A549 (cell line): ENCODE measurements around the gene OPCML.

Source experiments
- CBX2 ChIP-seq: fragments of 200-600 bp; sonication (generic); IDR thresholded peaks from 2 replicates; pipeline ENCODE4 v1.6.1; 2016; ENCODE audit warnings: low read depth, mild to moderate bottlenecking, borderline replicate concordance
- CTCF ChIP-seq: fragments of >200 bp; sonication (Bioruptor Twin); formaldehyde crosslinking; IDR thresholded peaks from 3 replicates; pipeline ENCODE4 v1.5.1; 2016
- EP300 ChIP-seq, 2 experiments: fragments of >200 bp; sonication (Bioruptor Twin); formaldehyde crosslinking; IDR thresholded peaks; 2 replicates in 1 of 2; 3 replicates in 1 of 2; pipeline ENCODE4 v1.6.1; 2016 to 2017
- FOXS1 ChIP-seq: fragments of 250-450 bp; sonication (Bioruptor Pico); IDR thresholded peaks from 2 replicates; pipeline ENCODE4 v1.5.0; 2020; ENCODE audit warnings: mild to moderate bottlenecking, moderate library complexity
- MYC ChIP-seq: IDR thresholded peaks from 2 replicates; pipeline ENCODE4 v1.6.1; 2012; ENCODE audit warnings: mild to moderate bottlenecking, inconsistent platforms, low read length, improper control_type of control experiment, borderline replicate concordance
- POLR2A ChIP-seq: IDR thresholded peaks from 2 replicates; pipeline ENCODE4 v1.6.1; 2012; ENCODE audit warnings: mild to moderate bottlenecking, low read length
- POLR2AphosphoS2 ChIP-seq: conservative IDR thresholded peaks from 2 replicates; pipeline ENCODE4 v1.6.1; 2012; ENCODE audit warnings: low read length, improper control_type of control experiment, inconsistent platforms
- RNF2 ChIP-seq: fragments of 200-600 bp; sonication (generic); IDR thresholded peaks from 2 replicates; pipeline ENCODE4 v1.6.1; 2016; ENCODE audit warnings: low read depth, mild to moderate bottlenecking, antibody characterized with exemption, moderate library complexity, borderline replicate concordance
- TP53 ChIP-seq: fragments of 250-450 bp; sonication (Bioruptor Pico); IDR thresholded peaks from 2 replicates; pipeline ENCODE4 v1.5.0; 2021; ENCODE audit warnings: mild to moderate bottlenecking, moderate library complexity
- TF ChIP-seq, protein P1 (sequence below): IDR thresholded peaks from 2 replicates; pipeline ENCODE4 v1.6.1; 2012
- TF ChIP-seq, protein P2 (sequence below): IDR thresholded peaks from 2 replicates; pipeline ENCODE4 v1.6.1; 2012

- TF ChIP-seq CTCF (no peak), CBX2 (no peak), EP300 (IDR thresholded peaks at IDR 0.05) (no peak), FOXS1 (CRISPR knock-in tag) (no peak), TP53 (CRISPR knock-in tag) (no peak), POLR2A (no peak), MYC (no peak), RNF2 (no peak), POLR2AphosphoS2 (no peak)
- TF ChIP-seq, protein P1, sequence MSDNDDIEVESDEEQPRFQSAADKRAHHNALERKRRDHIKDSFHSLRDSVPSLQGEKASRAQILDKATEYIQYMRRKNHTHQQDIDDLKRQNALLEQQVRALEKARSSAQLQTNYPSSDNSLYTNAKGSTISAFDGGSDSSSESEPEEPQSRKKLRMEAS = no peak
- TF ChIP-seq, protein P2, sequence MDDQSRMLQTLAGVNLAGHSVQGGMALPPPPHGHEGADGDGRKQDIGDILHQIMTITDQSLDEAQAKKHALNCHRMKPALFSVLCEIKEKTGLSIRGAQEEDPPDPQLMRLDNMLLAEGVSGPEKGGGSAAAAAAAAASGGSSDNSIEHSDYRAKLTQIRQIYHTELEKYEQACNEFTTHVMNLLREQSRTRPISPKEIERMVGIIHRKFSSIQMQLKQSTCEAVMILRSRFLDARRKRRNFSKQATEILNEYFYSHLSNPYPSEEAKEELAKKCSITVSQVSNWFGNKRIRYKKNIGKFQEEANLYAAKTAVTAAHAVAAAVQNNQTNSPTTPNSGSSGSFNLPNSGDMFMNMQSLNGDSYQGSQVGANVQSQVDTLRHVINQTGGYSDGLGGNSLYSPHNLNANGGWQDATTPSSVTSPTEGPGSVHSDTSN = no peak
These were observed 123.4 kb downstream of the OPCML start for GRCh38 chr11:133408936-133409335.
